SK-N-MC (cell line): Measurements from ENCODE around the gene CCL7.

ENCODE experiments used
- EZH2 ChIP-seq: fragments of 200-600 bp; sonication (generic); IDR thresholded peaks from one replicate; pipeline ENCODE4 v1.6.1; 2017; ENCODE audit warnings: antibody characterized with exemption
- FOXP2 ChIP-seq: optimal IDR thresholded peaks from 2 replicates; pipeline ENCODE3; 2011; ENCODE audit warnings: mild to moderate bottlenecking, moderate library complexity; ENCODE audit not compliant: insufficient read depth; ENCODE audit errors: extremely low read length, control extremely low read depth
- POLR2AphosphoS5 ChIP-seq: IDR thresholded peaks from 2 replicates; pipeline ENCODE4 v1.6.1; 2012; ENCODE audit warnings: mild to moderate bottlenecking, low read depth, low read length, borderline replicate concordance

DNA sequence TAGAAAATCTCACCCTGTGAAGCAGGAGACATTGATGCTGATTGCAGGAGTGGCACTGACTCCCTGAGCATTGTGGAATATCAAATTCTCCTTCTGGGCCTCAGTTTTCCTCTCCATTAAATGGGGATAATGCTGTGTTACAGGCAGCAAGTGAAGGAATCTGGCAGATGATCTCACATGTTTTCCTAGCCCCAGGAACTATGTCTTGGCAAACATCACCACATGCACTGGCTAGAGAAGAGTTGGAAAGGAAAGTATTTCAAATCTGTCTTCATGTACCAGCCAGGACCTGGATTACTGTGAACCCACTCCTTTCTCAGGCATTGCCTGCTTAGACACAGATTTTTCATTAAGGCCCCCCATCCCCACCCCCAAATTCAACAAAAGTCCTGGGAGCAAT, 35.6 kb downstream of the CCL7 start:
- no peak for TF ChIP-seq EZH2
- TF ChIP-seq POLR2AphosphoS5 = no peak
- no peak for TF ChIP-seq FOXP2
